SK-N-SH (cell line): Measurements from ENCODE around the gene STRIP2. TPM values are rescaled to one million over a fixed set of nuclear protein-coding genes. Genes with fewer than 3 reads are reported as not detected.

Source experiments
- CTCF ChIA-PET: fragments of 300-600, 350-600 bp; formaldehyde crosslinking; extraction: SDS; loops from one replicate; lab custom pipeline; 2021; lab: Yijun Ruan, JAX
- POLR2A ChIA-PET: fragments of 350-600 bp; sonication (Branson Sonifier 250); formaldehyde crosslinking; extraction: SDS; loops from one replicate; lab custom pipeline; 2020; ENCODE audit warnings: antibody characterized with exemption, inconsistent platforms; lab: Yijun Ruan, JAX
- DNase-seq: peaks from one replicate; pipeline ENCODE4 v3.0.0; 2012
- H2AFZ ChIP-seq: fragments of 200-600 bp; sonication (generic); 2 replicates; pipeline ENCODE4 v1.8.1; 2016; ENCODE audit warnings: antibody characterized with exemption, mild to moderate bottlenecking, low read depth
- H3F3A ChIP-seq: fragments of 200-600 bp; sonication (generic); replicated peaks from 2 replicates; pipeline ENCODE3; 2016; ENCODE audit warnings: antibody characterized with exemption, mild to moderate bottlenecking; ENCODE audit not compliant: insufficient read depth
- H3K27ac ChIP-seq, 2 experiments: fragments of 200-500 bp in 1 of 2; fragments of 200-600 bp in 1 of 2; sonication (Bioruptor generic) in 1 of 2; sonication (generic), shearing (Covaris generic) in 1 of 2; 2 replicates each; pipeline versions ENCODE4 v1.5.1 to v1.6.1; 2014 to 2016; ENCODE audit warnings: low read depth in 2 of 2, inconsistent platforms in 1 of 2, low read length in 1 of 2, mild to moderate bottlenecking in 1 of 2, mixed read lengths in 1 of 2
- H3K27me3 ChIP-seq: fragments of 200-600 bp; sonication (generic), shearing (Covaris generic); 2 replicates; pipeline ENCODE4 v1.6.1; 2016; ENCODE audit warnings: mixed run types; ENCODE audit not compliant: insufficient read depth
- H3K36me3 ChIP-seq, 2 experiments: fragments of 200-500 bp in 1 of 2; fragments of 200-600 bp in 1 of 2; sonication (Bioruptor generic) in 1 of 2; sonication (generic) in 1 of 2; replicated peaks in 1 of 2; 2 replicates each; pipeline versions ENCODE3 to v1.5.1; 2014 to 2016; ENCODE audit warnings: low read length in 1 of 2, mild to moderate bottlenecking in 1 of 2; ENCODE audit not compliant: insufficient read depth in 2 of 2, control insufficient read depth in 1 of 2
- H3K4me1 ChIP-seq, 2 experiments: fragments of 200-500 bp in 1 of 2; fragments of 200-600 bp in 1 of 2; sonication (Bioruptor generic) in 1 of 2; sonication (generic), shearing (Covaris generic) in 1 of 2; 2 replicates each; pipeline versions ENCODE4 v1.5.1 to v1.6.1; 2014 to 2016; ENCODE audit warnings: low read depth in 1 of 2, low read length in 1 of 2, mixed run types in 1 of 2; ENCODE audit not compliant: insufficient read depth in 2 of 2, control insufficient read depth in 1 of 2
- H3K4me2 ChIP-seq: fragments of 200-600 bp; sonication (generic), shearing (Covaris generic); 2 replicates; pipeline ENCODE4 v1.6.1; 2017; ENCODE audit warnings: mixed run types
- H3K4me3 ChIP-seq, 2 experiments: fragments of 200-500 bp in 1 of 2; fragments of 200-600 bp in 1 of 2; sonication (Bioruptor generic) in 1 of 2; sonication (generic), shearing (Covaris generic) in 1 of 2; 2 replicates each; pipeline versions ENCODE4 v1.5.1 to v1.8.1; 2014 to 2016; ENCODE audit warnings: low read depth in 2 of 2, inconsistent platforms in 1 of 2, low read length in 1 of 2, mild to moderate bottlenecking in 1 of 2, mixed read lengths in 1 of 2, moderate library complexity in 1 of 2
- H3K79me2 ChIP-seq: fragments of 200-600 bp; sonication (generic); 2 replicates; pipeline ENCODE4 v1.8.1; 2017; ENCODE audit warnings: mild to moderate bottlenecking; ENCODE audit not compliant: insufficient read depth
- H3K9ac ChIP-seq: fragments of 200-600 bp; sonication (generic); 2 replicates; pipeline ENCODE4 v1.6.1; 2017; ENCODE audit warnings: mixed run types
- H3K9me2 ChIP-seq: fragments of 200-600 bp; sonication (generic); 2 replicates; pipeline ENCODE4 v1.6.1; 2017; ENCODE audit warnings: mixed run types
- H3K9me3 ChIP-seq: fragments of 200-600 bp; sonication (generic); 2 replicates; pipeline ENCODE4 v1.6.1; 2017; ENCODE audit warnings: mixed run types, mild to moderate bottlenecking, moderate library complexity
- H4K20me1 ChIP-seq: fragments of 200-600 bp; sonication (generic); 2 replicates; pipeline ENCODE4 v1.6.1; 2017; ENCODE audit warnings: mild to moderate bottlenecking, mixed run types; ENCODE audit not compliant: insufficient read depth
- CHD2 ChIP-seq: fragments of 150-350 bp; IDR thresholded peaks from 2 replicates; pipeline ENCODE4 v1.6.1; 2018; ENCODE audit warnings: low read length; ENCODE audit not compliant: partially characterized antibody
- ELF1 ChIP-seq: IDR thresholded peaks from 2 replicates; pipeline ENCODE4 v1.4.0; 2012
- EP300 ChIP-seq, 2 experiments: IDR thresholded peaks; 2 replicates each; pipeline versions ENCODE4 v1.4.0 to v1.6.1; 2012; ENCODE audit warnings: borderline replicate concordance in 1 of 2, low read depth in 1 of 2, low read length in 1 of 2
- EZH2phosphoT487 ChIP-seq: fragments of 200-600 bp; sonication (generic); IDR thresholded peaks from 2 replicates; pipeline ENCODE4 v1.6.1; 2017; ENCODE audit warnings: low read depth, mixed run types, mild to moderate bottlenecking, antibody characterized with exemption, moderate library complexity, borderline replicate concordance
- FOXM1 ChIP-seq: IDR thresholded peaks from 2 replicates; pipeline ENCODE4 v1.4.0; 2012; ENCODE audit warnings: low read depth, mild to moderate bottlenecking
- GABPA ChIP-seq: IDR thresholded peaks from 2 replicates; pipeline ENCODE4 v1.4.0; 2012; ENCODE audit warnings: low read depth, mild to moderate bottlenecking
- GATA2 ChIP-seq: sonication (generic); formaldehyde crosslinking; IDR thresholded peaks from 2 replicates; pipeline ENCODE4 v1.5.0; 2020; ENCODE audit warnings: mild to moderate bottlenecking, missing genetic modification reagents
- MEF2A ChIP-seq: IDR thresholded peaks from 2 replicates; pipeline ENCODE4 v1.4.0; 2012; ENCODE audit warnings: low read depth, borderline replicate concordance
- NFIC ChIP-seq: IDR thresholded peaks from 2 replicates; pipeline ENCODE4 v1.4.0; 2012; ENCODE audit warnings: borderline replicate concordance
- POLR2AphosphoS5 ChIP-seq: IDR thresholded peaks from 2 replicates; pipeline ENCODE4 v1.6.1; 2012; ENCODE audit warnings: low read depth, low read length
- RAD21 ChIP-seq: IDR thresholded peaks from 2 replicates; pipeline ENCODE4 v1.6.1; 2012; ENCODE audit warnings: mild to moderate bottlenecking, low read length
- RCOR1 ChIP-seq: fragments of 150-350 bp; IDR thresholded peaks from 2 replicates; pipeline ENCODE4 v1.6.1; 2017; ENCODE audit warnings: antibody characterized with exemption, low read length
- RFX5 ChIP-seq: IDR thresholded peaks from 2 replicates; pipeline ENCODE4 v1.6.1; 2012; ENCODE audit warnings: mild to moderate bottlenecking, improper control_type of control experiment, low read length
- SIN3A ChIP-seq: IDR thresholded peaks from 2 replicates; pipeline ENCODE4 v1.6.1; 2012; ENCODE audit warnings: low read depth, mild to moderate bottlenecking, low read length, moderate library complexity, borderline replicate concordance
- SMC3 ChIP-seq: IDR thresholded peaks from 2 replicates; pipeline ENCODE4 v1.6.1; 2012; ENCODE audit warnings: low read depth, low read length, improper control_type of control experiment
- TAF1 ChIP-seq: IDR thresholded peaks from 2 replicates; pipeline ENCODE4 v1.6.1; 2012; ENCODE audit warnings: low read depth, mild to moderate bottlenecking, low read length, moderate library complexity, borderline replicate concordance
- YY1 ChIP-seq: IDR thresholded peaks from 2 replicates; pipeline ENCODE4 v1.4.0; 2012; ENCODE audit warnings: low read depth, mild to moderate bottlenecking
- WGBS: methylation state at CpG from one replicate; pipeline ENCODE4 v1.1.6; 2017; ENCODE audit warnings: low lambda C conversion rate; 5-methylcytosine and 5-hydroxymethylcytosine counted together
- polyA plus RNA-seq, 3 experiments: library from polyadenylated mRNA; depleted of rRNA; stranded (reverse); fragments of >200 nt; gene quantifications; 2 replicates each; pipeline ENCODE4 v1.2.3, GENCODE V29; 2012
- TF ChIP-seq, protein P1 (sequence below): fragments of 150-350 bp; IDR thresholded peaks from 2 replicates; pipeline ENCODE4 v1.6.1; 2016; ENCODE audit warnings: mild to moderate bottlenecking, low read depth, low read length
- TF ChIP-seq, protein P2 (sequence below): IDR thresholded peaks from 2 replicates; pipeline ENCODE4 v1.4.0; 2012; ENCODE audit warnings: low read depth
- TF ChIP-seq, protein P3 (sequence below): fragments of 200-600 bp; sonication (generic); IDR thresholded peaks from 2 replicates; pipeline ENCODE4 v1.6.1; 2017; ENCODE audit warnings: antibody characterized with exemption, mild to moderate bottlenecking, moderate library complexity
- TF ChIP-seq, protein P4 (sequence below): IDR thresholded peaks from 2 replicates; pipeline ENCODE4; 2012
- TF ChIP-seq, protein P5 (sequence below): fragments of 150-350 bp; IDR thresholded peaks from 2 replicates; pipeline ENCODE4 v1.6.1; 2017; ENCODE audit warnings: antibody characterized with exemption, low read length, low read depth, borderline replicate concordance

The STRIP2 gene, protein sequence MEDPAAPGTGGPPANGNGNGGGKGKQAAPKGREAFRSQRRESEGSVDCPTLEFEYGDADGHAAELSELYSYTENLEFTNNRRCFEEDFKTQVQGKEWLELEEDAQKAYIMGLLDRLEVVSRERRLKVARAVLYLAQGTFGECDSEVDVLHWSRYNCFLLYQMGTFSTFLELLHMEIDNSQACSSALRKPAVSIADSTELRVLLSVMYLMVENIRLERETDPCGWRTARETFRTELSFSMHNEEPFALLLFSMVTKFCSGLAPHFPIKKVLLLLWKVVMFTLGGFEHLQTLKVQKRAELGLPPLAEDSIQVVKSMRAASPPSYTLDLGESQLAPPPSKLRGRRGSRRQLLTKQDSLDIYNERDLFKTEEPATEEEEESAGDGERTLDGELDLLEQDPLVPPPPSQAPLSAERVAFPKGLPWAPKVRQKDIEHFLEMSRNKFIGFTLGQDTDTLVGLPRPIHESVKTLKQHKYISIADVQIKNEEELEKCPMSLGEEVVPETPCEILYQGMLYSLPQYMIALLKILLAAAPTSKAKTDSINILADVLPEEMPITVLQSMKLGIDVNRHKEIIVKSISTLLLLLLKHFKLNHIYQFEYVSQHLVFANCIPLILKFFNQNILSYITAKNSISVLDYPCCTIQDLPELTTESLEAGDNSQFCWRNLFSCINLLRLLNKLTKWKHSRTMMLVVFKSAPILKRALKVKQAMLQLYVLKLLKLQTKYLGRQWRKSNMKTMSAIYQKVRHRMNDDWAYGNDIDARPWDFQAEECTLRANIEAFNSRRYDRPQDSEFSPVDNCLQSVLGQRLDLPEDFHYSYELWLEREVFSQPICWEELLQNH
- polyA plus RNA-seq (2012; rRNA removed) = 4.9 and 6.9 TPM in 2 replicates
- polyA plus RNA-seq (2012; cell fraction: cytosol; rRNA removed) = 2.6 and 3.5 TPM in 2 replicates
- polyA plus RNA-seq (2012; cell fraction: nucleus; rRNA removed) = 17.6 and 24.1 TPM in 2 replicates

DNA sequence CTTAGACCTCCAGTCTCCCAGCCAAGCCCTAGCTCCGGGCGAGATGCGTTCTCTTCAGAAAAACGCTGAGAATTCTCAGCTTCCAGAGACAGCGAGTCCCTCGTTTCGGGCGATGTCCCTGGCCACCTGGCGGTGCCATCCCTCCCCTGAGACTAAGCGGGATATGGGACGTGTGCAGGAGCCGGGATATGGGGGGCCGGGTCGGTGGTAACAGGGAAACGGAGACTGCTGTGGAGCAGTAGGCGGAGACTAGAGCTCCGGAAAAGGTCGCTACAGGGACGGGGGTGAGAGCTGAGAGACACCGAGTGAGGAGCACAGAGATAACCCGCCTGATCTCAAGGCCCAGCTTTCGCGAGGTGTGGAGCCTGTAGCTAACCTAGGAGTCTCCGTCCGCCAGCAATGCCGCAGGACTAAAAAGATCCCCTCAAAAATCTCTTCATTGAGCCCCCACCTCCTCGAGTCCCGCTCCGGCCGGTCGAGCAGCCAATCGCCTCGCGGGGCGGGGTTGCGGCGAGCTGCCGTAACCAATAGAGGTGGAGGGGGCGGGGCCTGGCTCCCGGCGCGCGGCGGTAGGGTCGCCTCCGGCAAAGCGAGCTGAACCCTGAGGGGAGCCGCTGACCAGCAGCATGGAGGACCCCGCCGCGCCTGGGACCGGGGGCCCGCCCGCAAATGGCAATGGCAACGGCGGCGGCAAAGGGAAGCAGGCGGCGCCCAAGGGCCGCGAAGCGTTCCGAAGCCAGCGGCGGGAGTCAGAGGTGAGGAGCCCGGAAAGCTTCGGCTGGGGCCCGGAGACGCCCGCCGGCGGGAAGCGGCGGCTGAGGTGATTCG, at the start of gene STRIP2:
TSS of gene STRIP2 (plus strand) at position 586 of the 828 bp plus-strand sequence. CDS start at position 627, 41 bp downstream.
- no peaks in the 10 kb centered on the region for H4K20me1 ChIP-seq
- peak; percentile 97 for DNase-seq
- peaks cover 2 to 5% of the 10 kb centered on the region in 2 experiments for H3K36me3 ChIP-seq
- no peaks in the 10 kb centered on the region for H3K79me2 ChIP-seq
- H3K4me3 ChIP-seq = peak within 1 kb of the TSS; percentile 85 to 93
- CTCF ChIA-PET = interaction anchor here (0.6 to 4.9 kb wide), 26 partner anchors 8 to 1298 kb away, joined by 3 to 38 read pairs (median 4); partner anchors contain the start of gene SMO
- H3K9ac ChIP-seq = peak within 1 kb of the TSS; percentile 75
- no peaks in the 10 kb centered on the region for H3K9me3 ChIP-seq
- POLR2A ChIA-PET = interaction anchor here (0.6 to 1.7 kb wide), 4 partner anchors 9 to 614 kb away, joined by 3 to 4 read pairs (median 3); no protein-coding TSS in a partner anchor
- WGBS = 1% methylated on average over 51 of the region's 75 CpGs
- H3K27me3 ChIP-seq = no peaks in the 10 kb centered on the region
- peaks cover 7 to 15% of the 10 kb centered on the region in 2 experiments; a peak in 3 of 4 replicates for H3K4me1 ChIP-seq
- no peaks in the 10 kb centered on the region for H3K9me2 ChIP-seq
- peak within 1 kb of the TSS; percentile 95 for H3K4me2 ChIP-seq
- H2AFZ ChIP-seq = peak within 1 kb of the TSS; percentile 94
- peak within 1 kb of the TSS; percentile 39 to 81; a peak in 3 of 4 replicates for H3K27ac ChIP-seq
- peaks cover 14% of the 10 kb centered on the region for H3F3A ChIP-seq
- TF ChIP-seq, protein P1, sequence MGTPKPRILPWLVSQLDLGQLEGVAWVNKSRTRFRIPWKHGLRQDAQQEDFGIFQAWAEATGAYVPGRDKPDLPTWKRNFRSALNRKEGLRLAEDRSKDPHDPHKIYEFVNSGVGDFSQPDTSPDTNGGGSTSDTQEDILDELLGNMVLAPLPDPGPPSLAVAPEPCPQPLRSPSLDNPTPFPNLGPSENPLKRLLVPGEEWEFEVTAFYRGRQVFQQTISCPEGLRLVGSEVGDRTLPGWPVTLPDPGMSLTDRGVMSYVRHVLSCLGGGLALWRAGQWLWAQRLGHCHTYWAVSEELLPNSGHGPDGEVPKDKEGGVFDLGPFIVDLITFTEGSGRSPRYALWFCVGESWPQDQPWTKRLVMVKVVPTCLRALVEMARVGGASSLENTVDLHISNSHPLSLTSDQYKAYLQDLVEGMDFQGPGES = peak; percentile 51
- TF ChIP-seq SMC3 = 0 out of 2 replicates have a peak, but pooled peaks have one; percentile 8
- peak; percentile 11; the same call in 1 of the 2 replicates for TF ChIP-seq RAD21
- TF ChIP-seq POLR2AphosphoS5 = 0 out of 2 replicates have a peak, but pooled peaks have one; percentile 31
- no peak for TF ChIP-seq GATA2 (CRISPR knock-in tag)
- TF ChIP-seq TAF1 = peak; percentile 95
- no peak for TF ChIP-seq CHD2
- TF ChIP-seq RFX5 = peak; percentile 66; the same call in 1 of the 2 replicates
- TF ChIP-seq, protein P2, sequence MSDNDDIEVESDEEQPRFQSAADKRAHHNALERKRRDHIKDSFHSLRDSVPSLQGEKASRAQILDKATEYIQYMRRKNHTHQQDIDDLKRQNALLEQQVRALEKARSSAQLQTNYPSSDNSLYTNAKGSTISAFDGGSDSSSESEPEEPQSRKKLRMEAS = peak; percentile 46
- no peak; a peak in 1 of 4 replicates for TF ChIP-seq EP300 (IDR thresholded peaks at IDR 0.05; ENCODE audit: borderline replicate concordance in 1 of 2, low read depth in 1 of 2, low read length in 1 of 2)
- TF ChIP-seq FOXM1 = no peak
- TF ChIP-seq, protein P3, sequence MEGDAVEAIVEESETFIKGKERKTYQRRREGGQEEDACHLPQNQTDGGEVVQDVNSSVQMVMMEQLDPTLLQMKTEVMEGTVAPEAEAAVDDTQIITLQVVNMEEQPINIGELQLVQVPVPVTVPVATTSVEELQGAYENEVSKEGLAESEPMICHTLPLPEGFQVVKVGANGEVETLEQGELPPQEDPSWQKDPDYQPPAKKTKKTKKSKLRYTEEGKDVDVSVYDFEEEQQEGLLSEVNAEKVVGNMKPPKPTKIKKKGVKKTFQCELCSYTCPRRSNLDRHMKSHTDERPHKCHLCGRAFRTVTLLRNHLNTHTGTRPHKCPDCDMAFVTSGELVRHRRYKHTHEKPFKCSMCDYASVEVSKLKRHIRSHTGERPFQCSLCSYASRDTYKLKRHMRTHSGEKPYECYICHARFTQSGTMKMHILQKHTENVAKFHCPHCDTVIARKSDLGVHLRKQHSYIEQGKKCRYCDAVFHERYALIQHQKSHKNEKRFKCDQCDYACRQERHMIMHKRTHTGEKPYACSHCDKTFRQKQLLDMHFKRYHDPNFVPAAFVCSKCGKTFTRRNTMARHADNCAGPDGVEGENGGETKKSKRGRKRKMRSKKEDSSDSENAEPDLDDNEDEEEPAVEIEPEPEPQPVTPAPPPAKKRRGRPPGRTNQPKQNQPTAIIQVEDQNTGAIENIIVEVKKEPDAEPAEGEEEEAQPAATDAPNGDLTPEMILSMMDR = peak; percentile 44
- no peak for TF ChIP-seq MEF2A
- TF ChIP-seq RCOR1 = peak; percentile 6; the same call in 1 of the 2 replicates
- no peak for TF ChIP-seq GABPA
- TF ChIP-seq, protein P4, sequence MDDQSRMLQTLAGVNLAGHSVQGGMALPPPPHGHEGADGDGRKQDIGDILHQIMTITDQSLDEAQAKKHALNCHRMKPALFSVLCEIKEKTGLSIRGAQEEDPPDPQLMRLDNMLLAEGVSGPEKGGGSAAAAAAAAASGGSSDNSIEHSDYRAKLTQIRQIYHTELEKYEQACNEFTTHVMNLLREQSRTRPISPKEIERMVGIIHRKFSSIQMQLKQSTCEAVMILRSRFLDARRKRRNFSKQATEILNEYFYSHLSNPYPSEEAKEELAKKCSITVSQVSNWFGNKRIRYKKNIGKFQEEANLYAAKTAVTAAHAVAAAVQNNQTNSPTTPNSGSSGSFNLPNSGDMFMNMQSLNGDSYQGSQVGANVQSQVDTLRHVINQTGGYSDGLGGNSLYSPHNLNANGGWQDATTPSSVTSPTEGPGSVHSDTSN = peak; percentile 14; the same call in 1 of the 2 replicates
- TF ChIP-seq, protein P5, sequence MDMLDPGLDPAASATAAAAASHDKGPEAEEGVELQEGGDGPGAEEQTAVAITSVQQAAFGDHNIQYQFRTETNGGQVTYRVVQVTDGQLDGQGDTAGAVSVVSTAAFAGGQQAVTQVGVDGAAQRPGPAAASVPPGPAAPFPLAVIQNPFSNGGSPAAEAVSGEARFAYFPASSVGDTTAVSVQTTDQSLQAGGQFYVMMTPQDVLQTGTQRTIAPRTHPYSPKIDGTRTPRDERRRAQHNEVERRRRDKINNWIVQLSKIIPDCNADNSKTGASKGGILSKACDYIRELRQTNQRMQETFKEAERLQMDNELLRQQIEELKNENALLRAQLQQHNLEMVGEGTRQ = 0 out of 2 replicates have a peak, but pooled peaks have one; percentile 5
- no peak for TF ChIP-seq EZH2phosphoT487
- TF ChIP-seq YY1 = peak; percentile 40; the same call in 1 of the 2 replicates
- no peak for TF ChIP-seq ELF1
- TF ChIP-seq NFIC = no peak
- TF ChIP-seq SIN3A = peak; percentile 54; the same call in 1 of the 2 replicates
